ENCODE measurements around the gene CNPY2. TPM values are rescaled to one million over a fixed set of nuclear protein-coding genes. Genes with fewer than 3 reads are reported as not detected.

Gene CNPY2
- polyA plus RNA-seq, 2 of the 4 experiments (the other 2 are of a cell fraction) = 158 to 218 TPM

GRCh38 chr12:56300644-56301464 is 14.9 kb downstream of the CNPY2 start:
- Histone ChIP-seq H3K4me2 (peak overlapping the region; percentile 78), H3K27ac (peak overlapping the region; percentile 68 to 90), H3K4me3 (peak overlapping the region; percentile 69), H3K4me1 (peaks cover 23% of the 10 kb centered on the region; the same call in 2 of the 3 replicates), H3K9me3 (no peaks in the 10 kb centered on the region)
- ChIA-PET CTCF (interaction anchor here (1.1 kb wide), 2 partner anchors 31 to 91 kb away, joined by 3 to 4 read pairs; no protein-coding TSS in a partner anchor), POLR2A (interaction anchor here (0.6 to 2.9 kb wide), 3 partner anchors 15 to 245 kb away, joined by 3 to 11 read pairs (median 9); partner anchors contain the start of gene CNPY2)
- WGBS (ENCODE audit: missing lambda C conversion rate) = 70% methylated on average over 21 of the region's 21 CpGs
- FAIRE-seq (no peak), DNase-seq (ENCODE audit: low read depth in 1 of 2, low spot score in 1 of 2) (no peak), ATAC-seq (peak; percentile 3 to 5; a peak in 4 of 6 replicates)
- TF ChIP-seq MAFK (IDR thresholded peaks at IDR 0.05; ENCODE audit: partially characterized antibody) (no peak), POLR2A (IDR thresholded peaks at IDR 0.05; ENCODE audit: low read length) (no peak), PHF8 (IDR thresholded peaks at IDR 0.05; ENCODE audit: borderline replicate concordance, low read depth) (no peak), ESRRA (IDR thresholded peaks at IDR 0.05; ENCODE audit: borderline replicate concordance, low read length) (no peak), HOXB13 (CRISPR knock-in tag; IDR thresholded peaks at IDR 0.05; ENCODE audit: low read depth) (0 out of 2 replicates have a peak, but pooled peaks have one; percentile 44), SREBF2 (IDR thresholded peaks at IDR 0.05) (no peak), RAD21 (conservative IDR thresholded peaks at IDR 0.05 in 1 of 2, IDR thresholded peaks at IDR 0.05 in 1 of 2) (no peak), CTCF (IDR thresholded peaks at IDR 0.05) (no peak), CBX8 (IDR thresholded peaks at IDR 0.05) (no peak), MAX (IDR thresholded peaks at IDR 0.05) (no peak), EHF (CRISPR knock-in tag; IDR thresholded peaks at IDR 0.05) (peak; percentile 68; the same call in 1 of the 2 replicates), USF2 (IDR thresholded peaks at IDR 0.05) (no peak), NFE2L2 (conservative IDR thresholded peaks at IDR 0.05; ENCODE audit: low read length) (no peak), MYC (IDR thresholded peaks at IDR 0.05; ENCODE audit: borderline replicate concordance, low read length) (no peak), FOSB (CRISPR knock-in tag; IDR thresholded peaks at IDR 0.05) (0 out of 2 replicates have a peak, but pooled peaks have one; percentile 68)
- TF ChIP-seq, protein P1, sequence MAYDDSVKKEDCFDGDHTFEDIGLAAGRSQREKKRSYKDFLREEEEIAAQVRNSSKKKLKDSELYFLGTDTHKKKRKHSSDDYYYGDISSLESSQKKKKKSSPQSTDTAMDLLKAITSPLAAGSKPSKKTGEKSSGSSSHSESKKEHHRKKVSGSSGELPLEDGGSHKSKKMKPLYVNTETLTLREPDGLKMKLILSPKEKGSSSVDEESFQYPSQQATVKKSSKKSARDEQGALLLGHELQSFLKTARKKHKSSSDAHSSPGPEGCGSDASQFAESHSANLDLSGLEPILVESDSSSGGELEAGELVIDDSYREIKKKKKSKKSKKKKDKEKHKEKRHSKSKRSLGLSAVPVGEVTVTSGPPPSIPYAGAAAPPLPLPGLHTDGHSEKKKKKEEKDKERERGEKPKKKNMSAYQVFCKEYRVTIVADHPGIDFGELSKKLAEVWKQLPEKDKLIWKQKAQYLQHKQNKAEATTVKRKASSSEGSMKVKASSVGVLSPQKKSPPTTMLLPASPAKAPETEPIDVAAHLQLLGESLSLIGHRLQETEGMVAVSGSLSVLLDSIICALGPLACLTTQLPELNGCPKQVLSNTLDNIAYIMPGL (CRISPR knock-in tag; IDR thresholded peaks at IDR 0.05; ENCODE audit: borderline replicate concordance) = no peak

GRCh38 chr12:56299853-56300643 is 15.7 kb downstream of the CNPY2 start, which contains the start of gene CS:
TSS of gene CS (minus strand) at chr12:56300330. CDS start at chr12:56300201, 129 bp downstream.
- H3K9me3 ChIP-seq = no peaks in the 10 kb centered on the region
- CTCF ChIA-PET = interaction anchor here (0.9 to 3.5 kb wide), 6 partner anchors 32 to 110 kb away, joined by 3 to 13 read pairs (median 4); partner anchors contain the start of genes ANKRD52, COQ10A and SMARCC2
- H3K4me3 ChIP-seq = peak within 1 kb of the TSS; percentile 69
- under 1% methylated on average over 34 of the region's 63 CpGs for WGBS (ENCODE audit: missing lambda C conversion rate)
- H3K27ac ChIP-seq = peak within 1 kb of the TSS; percentile 90 to 91
- peak; percentile 94 to 98 for DNase-seq (ENCODE audit: low read depth in 1 of 2, low spot score in 1 of 2)
- POLR2A ChIA-PET = interaction anchor here (0.6 to 2.9 kb wide), 6 partner anchors 8 to 124 kb away, joined by 3 to 11 read pairs (median 3); partner anchors contain the start of genes ANKRD52, CNPY2 and RNF41
- FAIRE-seq = no peak
- H3K4me1 ChIP-seq = peaks cover 23% of the 10 kb centered on the region; the same call in 2 of the 3 replicates
- H3K4me2 ChIP-seq = peak within 1 kb of the TSS; percentile 78
- peak; percentile 94 to 97 for ATAC-seq
- TF ChIP-seq, protein P2, sequence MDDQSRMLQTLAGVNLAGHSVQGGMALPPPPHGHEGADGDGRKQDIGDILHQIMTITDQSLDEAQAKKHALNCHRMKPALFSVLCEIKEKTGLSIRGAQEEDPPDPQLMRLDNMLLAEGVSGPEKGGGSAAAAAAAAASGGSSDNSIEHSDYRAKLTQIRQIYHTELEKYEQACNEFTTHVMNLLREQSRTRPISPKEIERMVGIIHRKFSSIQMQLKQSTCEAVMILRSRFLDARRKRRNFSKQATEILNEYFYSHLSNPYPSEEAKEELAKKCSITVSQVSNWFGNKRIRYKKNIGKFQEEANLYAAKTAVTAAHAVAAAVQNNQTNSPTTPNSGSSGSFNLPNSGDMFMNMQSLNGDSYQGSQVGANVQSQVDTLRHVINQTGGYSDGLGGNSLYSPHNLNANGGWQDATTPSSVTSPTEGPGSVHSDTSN (IDR thresholded peaks at IDR 0.05) = peak; percentile 45; the same call in 1 of the 2 replicates
- TF ChIP-seq MYC (IDR thresholded peaks at IDR 0.05; ENCODE audit: borderline replicate concordance, low read length) (0 out of 2 replicates have a peak, but pooled peaks have one; percentile 52), FOSL2 (IDR thresholded peaks at IDR 0.05) (no peak), FOSL2 (CRISPR knock-in tag; IDR thresholded peaks at IDR 0.05) (no peak), NR3C1 (IDR thresholded peaks at IDR 0.05) (no peak), RCOR1 (IDR thresholded peaks at IDR 0.05; ENCODE audit: low read depth, low read length) (no peak), KDM1A (IDR thresholded peaks at IDR 0.05; ENCODE audit: low read depth) (no peak), POLR2A (IDR thresholded peaks at IDR 0.05; ENCODE audit: low read length) (peak; percentile 42), FOXS1 (CRISPR knock-in tag; IDR thresholded peaks at IDR 0.05) (no peak), PHF8 (IDR thresholded peaks at IDR 0.05; ENCODE audit: borderline replicate concordance, low read depth) (0 out of 2 replicates have a peak, but pooled peaks have one; percentile 43), EHF (CRISPR knock-in tag; IDR thresholded peaks at IDR 0.05) (no peak), JUN (IDR thresholded peaks at IDR 0.05) (peak; percentile 68 to 77; a peak in 3 of 5 replicates), MAX (IDR thresholded peaks at IDR 0.05) (peak; percentile 96)
- TF ChIP-seq, protein P3, sequence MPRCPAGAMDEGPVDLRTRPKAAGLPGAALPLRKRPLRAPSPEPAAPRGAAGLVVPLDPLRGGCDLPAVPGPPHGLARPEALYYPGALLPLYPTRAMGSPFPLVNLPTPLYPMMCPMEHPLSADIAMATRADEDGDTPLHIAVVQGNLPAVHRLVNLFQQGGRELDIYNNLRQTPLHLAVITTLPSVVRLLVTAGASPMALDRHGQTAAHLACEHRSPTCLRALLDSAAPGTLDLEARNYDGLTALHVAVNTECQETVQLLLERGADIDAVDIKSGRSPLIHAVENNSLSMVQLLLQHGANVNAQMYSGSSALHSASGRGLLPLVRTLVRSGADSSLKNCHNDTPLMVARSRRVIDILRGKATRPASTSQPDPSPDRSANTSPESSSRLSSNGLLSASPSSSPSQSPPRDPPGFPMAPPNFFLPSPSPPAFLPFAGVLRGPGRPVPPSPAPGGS (IDR thresholded peaks at IDR 0.05) = peak; percentile 73; the same call in 2 of the 3 replicates

Measured in A549 (cell line).